ENCODE data around the gene GALR3. TPM values are rescaled to one million over a fixed set of nuclear protein-coding genes. Genes with fewer than 3 reads are reported as not detected.

Gene GALR3
- polyA plus RNA-seq, 1 donor: 0.04 TPM

- H3K27ac ChIP-seq (ENCODE audit: low read length): peak overlapping the region; percentile 71
- peak overlapping the region; percentile 75 for H3K4me3 ChIP-seq (ENCODE audit: low read length)
- peak; percentile 57 to 77 for DNase-seq
- WGBS (ENCODE audit: insufficient coverage, low lambda C conversion rate): no CpG with 5 or more reads among the region's 16 CpGs
- peaks cover 3% of the 10 kb centered on the region for H3K9me3 ChIP-seq (ENCODE audit: control insufficient read depth, low read depth, low read length)
- peaks cover 28% of the 10 kb centered on the region for H3K4me1 ChIP-seq (ENCODE audit: control insufficient read depth, insufficient read depth, low read length)
- H3K36me3 ChIP-seq (ENCODE audit: control insufficient read depth, insufficient read depth, low read length): no peaks in the 10 kb centered on the region
- H3K27me3 ChIP-seq (ENCODE audit: control insufficient read depth, insufficient read depth, low read length): no peaks in the 10 kb centered on the region
Observed at GRCh38 chr22:37803195-37803638, 20.0 kb upstream of the GALR3 start.

DNA sequence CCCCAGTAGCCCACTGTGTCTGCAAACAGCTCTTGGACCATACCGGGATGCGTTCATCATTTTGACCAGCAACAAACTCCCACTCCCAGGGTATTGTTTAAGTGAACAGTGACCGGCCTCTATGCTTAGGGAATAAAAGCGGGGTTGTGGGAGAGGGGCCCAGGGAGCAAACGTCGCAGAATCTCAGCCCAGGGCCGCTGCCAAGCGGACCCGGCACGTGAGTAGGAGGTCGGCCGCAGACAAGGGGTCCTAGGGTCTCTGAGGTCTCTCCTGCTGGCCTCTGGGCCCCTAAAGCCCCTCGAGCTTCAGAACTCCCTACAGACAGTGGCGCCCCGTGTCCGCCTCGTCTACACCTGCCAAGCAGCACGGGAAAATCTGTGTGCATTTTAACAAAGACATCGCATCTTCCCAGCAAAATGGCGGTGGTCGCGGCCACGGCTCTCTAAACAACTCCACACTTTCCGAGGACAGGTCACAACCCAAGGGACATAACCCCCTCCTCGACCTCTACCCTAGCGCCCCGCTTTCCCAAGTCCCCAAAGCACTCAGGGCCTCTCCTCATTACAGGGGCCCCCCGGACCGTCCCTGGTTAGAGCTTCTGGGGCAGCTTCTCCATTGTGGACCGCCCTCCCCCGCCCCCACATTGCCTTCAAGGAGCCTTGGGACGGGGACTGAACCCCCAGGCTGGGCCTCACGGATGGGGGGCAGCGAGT lies 19.4 kb upstream of the GALR3 start:
- peak overlapping the region; percentile 71 for H3K27ac ChIP-seq (ENCODE audit: low read length)
- peak in 1 of 2 donors; percentile 48 for DNase-seq
- no peaks in the 10 kb centered on the region for H3K36me3 ChIP-seq (ENCODE audit: control insufficient read depth, insufficient read depth, low read length)
- no CpG with 5 or more reads among the region's 34 CpGs for WGBS (ENCODE audit: insufficient coverage, low lambda C conversion rate)
- H3K4me3 ChIP-seq (ENCODE audit: low read length): peak overlapping the region; percentile 75
- no peaks in the 10 kb centered on the region for H3K27me3 ChIP-seq (ENCODE audit: control insufficient read depth, insufficient read depth, low read length)
- H3K4me1 ChIP-seq (ENCODE audit: control insufficient read depth, insufficient read depth, low read length): peaks cover 31% of the 10 kb centered on the region
- peaks cover 3% of the 10 kb centered on the region for H3K9me3 ChIP-seq (ENCODE audit: control insufficient read depth, low read depth, low read length)

DNA sequence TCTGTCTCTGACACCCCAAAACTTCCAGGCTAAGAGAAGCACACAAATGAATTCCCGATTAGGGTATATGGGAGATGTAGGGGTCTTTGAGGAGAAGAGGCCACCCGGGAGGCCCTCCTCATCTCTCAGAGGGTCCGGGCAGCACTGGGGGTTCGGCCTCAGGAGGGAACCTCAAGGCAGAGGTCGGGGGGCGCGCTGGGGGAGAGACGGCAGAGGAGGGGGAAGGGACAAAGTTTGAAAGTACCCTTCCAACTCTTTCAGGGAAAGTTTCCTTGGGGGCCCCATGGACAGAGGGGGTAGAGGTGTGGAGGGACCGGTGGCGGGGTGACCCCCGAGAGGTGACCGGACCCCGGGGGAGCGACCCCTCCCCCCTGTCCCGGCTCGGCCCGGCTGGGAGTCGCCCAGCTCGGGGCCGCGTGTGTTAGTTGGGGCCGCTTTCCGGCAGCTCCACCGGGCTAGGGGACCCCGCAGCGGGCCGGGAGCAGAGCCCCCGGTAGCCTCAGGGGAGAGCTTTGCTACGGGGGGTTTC lies 18.8 kb upstream of the GALR3 start:
- H3K36me3 ChIP-seq (ENCODE audit: control insufficient read depth, insufficient read depth, low read length): no peaks in the 10 kb centered on the region
- H3K9me3 ChIP-seq (ENCODE audit: control insufficient read depth, low read depth, low read length): peaks cover 3% of the 10 kb centered on the region
- H3K27me3 ChIP-seq (ENCODE audit: control insufficient read depth, insufficient read depth, low read length): no peaks in the 10 kb centered on the region
- no CpG with 5 or more reads among the region's 29 CpGs for WGBS (ENCODE audit: insufficient coverage, low lambda C conversion rate)
- peaks cover 31% of the 10 kb centered on the region for H3K4me1 ChIP-seq (ENCODE audit: control insufficient read depth, insufficient read depth, low read length)
- H3K27ac ChIP-seq (ENCODE audit: low read length): peak overlapping the region; percentile 34
- DNase-seq: peak in 1 of 2 donors; percentile 48
- peak overlapping the region; percentile 68 for H3K4me3 ChIP-seq (ENCODE audit: low read length)

DNA sequence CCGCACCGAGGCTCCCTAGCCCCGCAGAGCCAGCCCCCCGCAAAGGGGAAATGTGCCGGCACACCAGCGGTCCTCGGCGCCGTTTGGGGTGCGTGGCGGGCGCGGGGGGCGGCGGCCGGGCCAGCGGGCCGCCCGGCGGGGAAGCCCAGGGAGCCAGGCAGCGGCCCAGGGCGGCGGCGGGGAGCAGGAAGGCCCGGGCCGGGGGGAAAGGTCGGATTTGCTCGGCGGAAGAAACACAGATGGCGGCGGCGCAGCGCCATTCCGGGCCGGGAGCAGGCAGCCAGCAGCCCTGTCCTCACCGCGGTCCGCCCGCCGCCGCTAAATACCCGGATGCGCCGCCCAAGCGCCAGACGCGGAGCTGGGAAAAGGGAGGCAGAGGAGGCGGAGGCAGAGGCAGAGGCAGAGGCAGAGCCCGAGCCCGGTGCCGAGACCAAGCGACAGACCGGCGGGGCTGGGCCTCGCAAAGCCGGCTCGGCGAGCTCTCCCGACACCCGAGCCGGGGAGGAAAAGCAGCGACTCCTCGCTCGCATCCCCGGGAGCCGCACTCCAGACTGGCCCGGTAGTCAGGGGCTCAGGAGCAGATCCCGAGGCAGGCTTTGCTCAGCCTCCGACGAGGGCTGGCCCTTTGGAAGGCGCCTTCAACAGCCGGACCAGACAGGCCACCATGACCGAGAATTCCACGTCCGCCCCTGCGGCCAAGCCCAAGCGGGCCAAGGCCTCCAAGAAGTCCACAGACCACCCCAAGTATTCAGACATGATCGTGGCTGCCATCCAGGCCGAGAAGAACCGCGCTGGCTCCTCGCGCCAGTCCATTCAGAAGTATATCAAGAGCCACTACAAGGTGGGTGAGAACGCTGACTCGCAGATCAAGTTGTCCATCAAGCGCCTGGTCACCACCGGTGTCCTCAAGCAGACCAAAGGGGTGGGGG lies 18.0 kb upstream of the GALR3 start:
- H3K4me1 ChIP-seq (ENCODE audit: control insufficient read depth, insufficient read depth, low read length): peaks cover 31% of the 10 kb centered on the region
- H3K36me3 ChIP-seq (ENCODE audit: control insufficient read depth, insufficient read depth, low read length): peaks cover 4% of the 10 kb centered on the region
- peak overlapping the region; percentile 68 for H3K4me3 ChIP-seq (ENCODE audit: low read length)
- H3K27ac ChIP-seq (ENCODE audit: low read length): peak overlapping the region; percentile 68
- no CpG with 5 or more reads among the region's 87 CpGs for WGBS (ENCODE audit: insufficient coverage, low lambda C conversion rate)
- DNase-seq: peak; percentile 83 to 92
- H3K9me3 ChIP-seq (ENCODE audit: control insufficient read depth, low read depth, low read length): peaks cover 3% of the 10 kb centered on the region
- no peaks in the 10 kb centered on the region for H3K27me3 ChIP-seq (ENCODE audit: control insufficient read depth, insufficient read depth, low read length)

DNA sequence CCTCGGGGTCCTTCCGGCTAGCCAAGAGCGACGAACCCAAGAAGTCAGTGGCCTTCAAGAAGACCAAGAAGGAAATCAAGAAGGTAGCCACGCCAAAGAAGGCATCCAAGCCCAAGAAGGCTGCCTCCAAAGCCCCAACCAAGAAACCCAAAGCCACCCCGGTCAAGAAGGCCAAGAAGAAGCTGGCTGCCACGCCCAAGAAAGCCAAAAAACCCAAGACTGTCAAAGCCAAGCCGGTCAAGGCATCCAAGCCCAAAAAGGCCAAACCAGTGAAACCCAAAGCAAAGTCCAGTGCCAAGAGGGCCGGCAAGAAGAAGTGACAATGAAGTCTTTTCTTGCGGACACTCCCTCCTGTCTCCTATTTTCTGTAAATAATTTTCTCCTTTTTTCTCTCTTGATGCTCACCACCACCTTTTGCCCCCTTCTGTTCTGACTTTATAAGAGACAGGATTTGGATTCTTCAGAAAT lies 17.3 kb upstream of the GALR3 start:
- no peak for DNase-seq
- peaks cover 3% of the 10 kb centered on the region for H3K9me3 ChIP-seq (ENCODE audit: control insufficient read depth, low read depth, low read length)
- peak overlapping the region; percentile 68 for H3K27ac ChIP-seq (ENCODE audit: low read length)
- H3K36me3 ChIP-seq (ENCODE audit: control insufficient read depth, insufficient read depth, low read length): peaks cover 4% of the 10 kb centered on the region
- no peaks in the 10 kb centered on the region for H3K27me3 ChIP-seq (ENCODE audit: control insufficient read depth, insufficient read depth, low read length)
- 60% methylated on average over 1 of the region's 10 CpGs for WGBS (ENCODE audit: insufficient coverage, low lambda C conversion rate)
- H3K4me3 ChIP-seq (ENCODE audit: low read length): peak overlapping the region; percentile 68
- peaks cover 31% of the 10 kb centered on the region for H3K4me1 ChIP-seq (ENCODE audit: control insufficient read depth, insufficient read depth, low read length)

GRCh38 chr22:37806409-37807333 lies 16.5 kb upstream of the GALR3 start:
- WGBS (ENCODE audit: insufficient coverage, low lambda C conversion rate): no CpG with 5 or more reads among the region's 19 CpGs
- peak in 1 of 2 donors; percentile 57 for DNase-seq
- Histone ChIP-seq H3K4me3 (ENCODE audit: low read length) (peak overlapping the region; percentile 68), H3K27ac (ENCODE audit: low read length) (peak overlapping the region; percentile 68), H3K9me3 (ENCODE audit: control insufficient read depth, low read depth, low read length) (peaks cover 3% of the 10 kb centered on the region), H3K4me1 (ENCODE audit: control insufficient read depth, insufficient read depth, low read length) (peaks cover 31% of the 10 kb centered on the region), H3K27me3 (ENCODE audit: control insufficient read depth, insufficient read depth, low read length) (no peaks in the 10 kb centered on the region), H3K36me3 (ENCODE audit: control insufficient read depth, insufficient read depth, low read length) (peaks cover 4% of the 10 kb centered on the region)

DNA sequence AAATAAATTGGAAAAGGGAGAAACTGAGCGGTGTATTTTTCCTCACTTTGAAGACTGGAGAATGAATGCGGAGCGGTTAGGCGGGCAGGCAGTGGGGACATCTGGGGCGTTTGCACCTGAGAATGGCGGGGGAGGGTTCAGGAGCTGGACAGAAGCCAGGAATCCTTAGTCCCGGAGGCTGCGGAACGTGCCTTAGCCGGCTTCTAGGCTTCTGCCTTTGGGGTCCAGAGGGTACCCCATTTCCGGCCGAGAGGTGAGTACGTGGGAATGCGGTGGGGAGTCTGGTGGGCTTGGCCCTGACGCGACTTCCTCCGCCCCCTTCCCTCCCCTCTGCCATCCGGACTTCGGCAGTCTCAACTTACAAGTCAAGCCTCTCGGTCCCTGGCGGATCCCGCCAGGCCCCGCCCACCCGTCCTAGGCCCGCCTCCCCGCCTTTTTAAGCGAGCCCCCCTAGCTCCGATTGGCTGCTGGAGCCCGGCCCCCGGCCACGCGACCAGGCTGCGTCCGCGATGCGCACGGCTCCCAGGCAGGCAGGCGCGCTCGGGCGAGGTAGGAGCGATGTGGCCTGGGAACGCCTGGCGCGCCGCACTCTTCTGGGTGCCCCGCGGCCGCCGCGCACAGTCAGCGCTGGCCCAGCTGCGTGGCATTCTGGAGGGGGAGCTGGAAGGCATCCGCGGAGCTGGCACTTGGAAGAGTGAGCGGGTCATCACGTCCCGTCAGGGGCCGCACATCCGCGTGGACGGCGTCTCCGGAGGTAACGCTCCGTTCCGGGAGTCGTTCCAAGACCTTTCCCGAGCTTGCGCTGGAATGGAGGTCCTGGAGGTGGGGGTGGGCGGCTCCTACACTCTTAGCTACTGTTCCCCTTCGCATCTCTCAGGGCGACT lies 15.5 kb upstream of the GALR3 start, which contains the start of gene GCAT:
Gene GCAT, plus strand, starts transcription at position 525 of the 884 bp plus-strand sequence. Its CDS starts 34 bp downstream, at position 559.
- no peaks in the 10 kb centered on the region for H3K27me3 ChIP-seq (ENCODE audit: control insufficient read depth, insufficient read depth, low read length)
- H3K9me3 ChIP-seq (ENCODE audit: control insufficient read depth, low read depth, low read length): peaks cover 3% of the 10 kb centered on the region
- peaks cover 31% of the 10 kb centered on the region for H3K4me1 ChIP-seq (ENCODE audit: control insufficient read depth, insufficient read depth, low read length)

DNA sequence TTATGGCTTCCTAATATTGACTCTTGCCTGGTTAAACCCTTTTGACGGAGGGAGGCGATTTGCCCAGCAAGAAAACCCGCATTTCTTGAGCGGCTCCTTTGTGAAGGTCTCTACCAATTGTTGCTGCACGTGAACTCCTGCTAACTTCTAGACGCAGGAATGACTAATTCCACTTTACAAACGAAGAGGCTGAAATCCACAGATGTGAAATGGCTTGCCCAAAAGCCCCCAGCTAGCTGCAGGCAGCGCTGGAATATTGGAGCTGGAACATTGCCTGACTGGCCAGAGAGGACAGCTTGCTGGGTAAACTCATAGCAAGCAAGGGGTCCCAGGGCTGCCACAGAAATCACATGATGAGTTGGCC lies 14.9 kb upstream of the GALR3 start:
- peak overlapping the region; percentile 68 for H3K4me3 ChIP-seq (ENCODE audit: low read length)
- H3K4me1 ChIP-seq (ENCODE audit: control insufficient read depth, insufficient read depth, low read length): peaks cover 25% of the 10 kb centered on the region
- DNase-seq: no peak
- no CpG with 5 or more reads among the region's 8 CpGs for WGBS (ENCODE audit: insufficient coverage, low lambda C conversion rate)
- H3K36me3 ChIP-seq (ENCODE audit: control insufficient read depth, insufficient read depth, low read length): peaks cover 4% of the 10 kb centered on the region
- no peaks in the 10 kb centered on the region for H3K27me3 ChIP-seq (ENCODE audit: control insufficient read depth, insufficient read depth, low read length)
- peak overlapping the region; percentile 50 for H3K27ac ChIP-seq (ENCODE audit: low read length)
- H3K9me3 ChIP-seq (ENCODE audit: control insufficient read depth, low read depth, low read length): peaks cover 3% of the 10 kb centered on the region

More for the DNA sequence above, 15.5 kb upstream of the GALR3 start, which contains the start of gene GCAT:
- peak; percentile 96 to 98 for DNase-seq
- no CpG with 5 or more reads among the region's 73 CpGs for WGBS (ENCODE audit: insufficient coverage, low lambda C conversion rate)
- Histone ChIP-seq H3K4me3 (ENCODE audit: low read length) (peak within 1 kb of the TSS; percentile 68), H3K36me3 (ENCODE audit: control insufficient read depth, insufficient read depth, low read length) (peaks cover 4% of the 10 kb centered on the region), H3K27ac (ENCODE audit: low read length) (peak within 1 kb of the TSS; percentile 68)

Measured in large intestine (tissue), 3 donors.